Lower leg skin (tissue), 4 donors: ENCODE measurements around the gene ST6GAL1. TPM values are rescaled to one million over a fixed set of nuclear protein-coding genes. Genes with fewer than 3 reads are reported as not detected.
"Not testable (repeated sequence)": the region's sequence is repeated elsewhere in the genome, so short reads cannot be mapped to it uniquely, and the experiment has no call there.

Experiments
- DNase-seq, 2 donors: peaks; one replicate each; pipeline ENCODE4 v3.0.0-alpha.2; 2019; ENCODE audit warnings: low spot score in 2 of 2
- H3K4me3 ChIP-seq: fragments of 200-600 bp; sonication (generic); 2 replicates; pipeline ENCODE4 v1.5.1; 2017; ENCODE audit warnings: mild to moderate bottlenecking, low read depth; ENCODE audit not compliant: poor library complexity, severe bottlenecking
- POLR2A ChIP-seq, 2 donors: fragments of 450-650 bp; IDR thresholded peaks; one replicate each; pipeline ENCODE4 v1.6.1; 2016 to 2017; ENCODE audit warnings: antibody characterized with exemption in 2 of 2, mild to moderate bottlenecking in 1 of 2, moderate library complexity in 1 of 2
- WGBS, 2 donors: methylation state at CpG; one replicate each; pipeline ENCODE4 v1.1.5; 2018; 5-methylcytosine and 5-hydroxymethylcytosine counted together
- intact Hi-C: fragments of 100-400 bp; cut with DNase I; formaldehyde crosslinking; loops from one replicate; pipeline ENCODE4 v1.15.0; 2023; ENCODE audit warnings: low total_unique reads
- total RNA-seq, 4 donors: library from RNA; depleted of rRNA; stranded (reverse); fragments of >200 nt; gene quantifications; one replicate each; pipeline ENCODE4 v1.1.0, GENCODE V29; 2016
- TF ChIP-seq, protein P1 (sequence below), 3 donors: fragments of 450-650 bp; IDR thresholded peaks; one replicate each; pipeline ENCODE4 v1.5.1; 2016; ENCODE audit warnings: antibody characterized with exemption in 3 of 3, mild to moderate bottlenecking in 3 of 3, moderate library complexity in 2 of 3

The ST6GAL1 gene
- total RNA-seq, 4 donors from 2014 or later: 12.8 to 44.5 (median 25.2) TPM

- no peak for TF ChIP-seq POLR2A (IDR thresholded peaks at IDR 0.05)
- TF ChIP-seq, protein P1, sequence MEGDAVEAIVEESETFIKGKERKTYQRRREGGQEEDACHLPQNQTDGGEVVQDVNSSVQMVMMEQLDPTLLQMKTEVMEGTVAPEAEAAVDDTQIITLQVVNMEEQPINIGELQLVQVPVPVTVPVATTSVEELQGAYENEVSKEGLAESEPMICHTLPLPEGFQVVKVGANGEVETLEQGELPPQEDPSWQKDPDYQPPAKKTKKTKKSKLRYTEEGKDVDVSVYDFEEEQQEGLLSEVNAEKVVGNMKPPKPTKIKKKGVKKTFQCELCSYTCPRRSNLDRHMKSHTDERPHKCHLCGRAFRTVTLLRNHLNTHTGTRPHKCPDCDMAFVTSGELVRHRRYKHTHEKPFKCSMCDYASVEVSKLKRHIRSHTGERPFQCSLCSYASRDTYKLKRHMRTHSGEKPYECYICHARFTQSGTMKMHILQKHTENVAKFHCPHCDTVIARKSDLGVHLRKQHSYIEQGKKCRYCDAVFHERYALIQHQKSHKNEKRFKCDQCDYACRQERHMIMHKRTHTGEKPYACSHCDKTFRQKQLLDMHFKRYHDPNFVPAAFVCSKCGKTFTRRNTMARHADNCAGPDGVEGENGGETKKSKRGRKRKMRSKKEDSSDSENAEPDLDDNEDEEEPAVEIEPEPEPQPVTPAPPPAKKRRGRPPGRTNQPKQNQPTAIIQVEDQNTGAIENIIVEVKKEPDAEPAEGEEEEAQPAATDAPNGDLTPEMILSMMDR (IDR thresholded peaks at IDR 0.05): no peak
- intact Hi-C loops: no loop called here
- no peak for DNase-seq
- WGBS, 2 donors: 93 to 96% methylated on average over 4 of the region's 4 CpGs
- H3K4me3 ChIP-seq: no peak overlapping the region
Measured at GRCh38 chr3:186896006-186896405, 34.3 kb upstream of the ST6GAL1 start.

DNA sequence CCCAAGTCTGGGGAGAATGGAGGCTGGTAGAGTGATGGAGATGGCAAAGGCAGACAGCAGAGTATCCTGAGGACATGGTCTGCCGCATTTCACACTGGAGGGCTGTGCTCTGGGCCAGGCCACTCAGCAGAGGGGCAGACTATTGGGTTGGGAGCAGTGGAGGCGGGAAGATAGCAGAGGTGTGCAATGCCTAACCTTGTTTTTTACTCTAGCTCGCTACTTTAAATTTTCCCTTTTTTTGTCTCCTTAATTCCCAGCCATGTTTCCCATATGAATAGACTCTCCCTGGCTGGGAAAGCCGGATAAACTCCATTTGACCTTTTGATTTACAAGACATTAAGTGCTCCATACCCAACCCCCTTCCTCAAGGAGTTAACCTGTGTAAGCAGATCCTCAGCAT is 33.5 kb upstream of the ST6GAL1 start:
- DNase-seq: no peak
- intact Hi-C loops: no loop called here
- WGBS, 2 donors: 84 to 85% methylated on average over 4 of the region's 4 CpGs
- H3K4me3 ChIP-seq: no peak overlapping the region
- TF ChIP-seq, protein P1 (IDR thresholded peaks at IDR 0.05): no peak

DNA sequence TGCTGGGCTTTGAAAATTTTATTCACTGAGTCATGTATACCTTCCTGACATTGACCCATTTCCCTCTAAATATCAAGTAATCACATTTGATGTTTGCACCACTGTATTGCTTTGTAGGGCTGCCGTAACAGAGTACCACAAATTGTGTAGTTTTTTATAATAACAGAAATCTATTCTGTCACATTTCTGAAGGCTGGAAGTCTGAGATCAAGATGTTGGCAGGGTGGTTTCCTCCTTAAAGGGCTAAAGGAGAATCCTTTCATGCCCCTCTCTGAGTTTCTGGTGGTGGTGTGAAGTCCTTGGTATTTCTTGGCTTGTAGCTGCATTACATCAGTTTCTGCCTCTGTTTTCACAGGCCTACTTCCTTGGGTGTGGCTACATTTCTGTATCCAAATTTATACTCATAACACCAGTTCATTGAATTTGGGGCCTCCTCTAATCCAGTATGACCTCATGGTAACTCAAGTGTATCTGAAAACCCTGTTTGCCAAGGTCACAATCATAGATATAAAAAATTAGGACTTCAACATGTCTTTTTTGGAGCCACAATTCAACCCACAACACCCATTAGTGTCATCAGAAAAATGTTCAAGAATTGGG is 29.1 kb upstream of the ST6GAL1 start:
- intact Hi-C loops: no loop called here
- DNase-seq: no peak
- WGBS, 2 donors: 42 to 68% methylated on average over 1 of the region's 1 CpG
- H3K4me3 ChIP-seq: no peak overlapping the region
- TF ChIP-seq POLR2A (IDR thresholded peaks at IDR 0.05): no peak
- TF ChIP-seq, protein P1 (IDR thresholded peaks at IDR 0.05): no peak

- 77 to 90% methylated on average over 3 of the region's 3 CpGs for WGBS, 2 donors
- no peak for DNase-seq
- TF ChIP-seq POLR2A (IDR thresholded peaks at IDR 0.05): no peak
- TF ChIP-seq, protein P1 (IDR thresholded peaks at IDR 0.05): no peak
- no peak overlapping the region for H3K4me3 ChIP-seq
- intact Hi-C loops: no loop called here
Measured at GRCh38 chr3:186902154-186902553, 28.2 kb upstream of the ST6GAL1 start.

DNA sequence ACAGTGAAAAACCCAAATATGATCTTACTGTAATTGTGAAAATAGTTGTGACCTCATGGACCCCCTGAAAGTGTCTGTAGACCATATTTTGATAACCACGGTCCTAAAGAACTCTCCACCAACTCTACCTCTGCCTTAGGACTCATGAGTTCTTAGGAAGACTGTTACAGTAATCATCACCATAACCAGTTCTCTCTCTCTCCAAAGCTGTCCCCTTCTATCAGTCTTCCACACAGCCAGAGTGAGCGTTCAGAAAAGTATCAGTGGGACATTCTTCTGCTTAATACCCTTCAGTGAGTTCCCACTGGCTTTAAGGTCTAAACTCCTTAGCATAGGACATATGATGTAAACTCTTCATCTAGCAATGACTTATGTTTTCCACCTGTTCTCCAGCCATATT is 27.6 kb upstream of the ST6GAL1 start:
- TF ChIP-seq, protein P1 (IDR thresholded peaks at IDR 0.05): no peak
- TF ChIP-seq POLR2A (IDR thresholded peaks at IDR 0.05): no peak
- no peak overlapping the region for H3K4me3 ChIP-seq
- no peak for DNase-seq
- 77 to 85% methylated on average over 2 of the region's 2 CpGs for WGBS, 2 donors
- intact Hi-C loops: no loop called here

DNA sequence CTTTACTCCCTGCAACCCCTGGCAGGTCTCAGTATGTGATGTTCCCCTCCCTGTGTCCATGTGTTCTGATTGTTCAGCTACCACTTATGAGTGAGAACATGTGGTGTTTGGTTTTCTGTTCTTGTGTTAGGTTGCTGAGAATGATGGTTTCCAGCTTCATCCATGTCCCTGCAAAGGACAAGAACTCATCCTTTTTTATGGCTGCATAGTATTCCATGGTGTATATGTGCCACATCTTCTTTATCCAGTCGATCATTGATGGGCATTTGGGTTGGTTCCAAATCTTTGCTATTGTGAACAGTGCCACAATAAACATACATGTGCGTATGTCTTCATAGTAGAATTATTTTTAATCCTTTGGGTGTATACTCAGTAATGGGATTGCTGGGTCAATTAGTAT is 26.6 kb upstream of the ST6GAL1 start:
- intact Hi-C loops, H3K4me3 ChIP-seq, DNase-seq: not testable (repeated sequence)
- WGBS, 2 donors: 77 to 93% methylated on average over 2 of the region's 2 CpGs

GRCh38 chr3:186907075-186907474 is 23.3 kb upstream of the ST6GAL1 start:
- 92 to 95% methylated on average over 3 of the region's 3 CpGs for WGBS, 2 donors
- intact Hi-C loops, DNase-seq, H3K4me3 ChIP-seq: not testable (repeated sequence)
